ENCODE measurements around the gene UIMC1.
"Not testable (repeated sequence)": the region's sequence is repeated elsewhere in the genome, so short reads cannot be mapped to it uniquely, and the experiment has no call there.

Gene UIMC1

GRCh38 chr5:177005619-177006264 lies 837 bp downstream of the UIMC1 start:
- DNase-seq = peak; percentile 47

GRCh38 chr5:177004961-177005360 lies 1.6 kb downstream of the UIMC1 start:
- DNase-seq = no peak

GRCh38 chr5:177003649-177004048 lies 2.9 kb downstream of the UIMC1 start:
- no peak for DNase-seq

- DNase-seq = not testable (repeated sequence)
Observed at GRCh38 chr5:176999526-176999925, 7.1 kb downstream of the UIMC1 start.

GRCh38 chr5:176998828-176999227 lies 7.8 kb downstream of the UIMC1 start:
- DNase-seq = no peak

- DNase-seq = no peak
Observed at GRCh38 chr5:176996780-176997179, 9.8 kb downstream of the UIMC1 start.

- no peak for DNase-seq
Observed at GRCh38 chr5:176995896-176996767, 10.4 kb downstream of the UIMC1 start.

- DNase-seq = no peak
Observed at GRCh38 chr5:176995122-176995490, 11.5 kb downstream of the UIMC1 start.

- DNase-seq = no peak
Observed at GRCh38 chr5:176994460-176995121, 12.0 kb downstream of the UIMC1 start.

GRCh38 chr5:176993081-176993480 lies 13.5 kb downstream of the UIMC1 start:
- DNase-seq = not testable (repeated sequence)

- no peak for DNase-seq
Observed at GRCh38 chr5:176987583-176987982, 19.0 kb downstream of the UIMC1 start.

GRCh38 chr5:176986280-176986679 lies 20.3 kb downstream of the UIMC1 start:
- no peak for DNase-seq

- DNase-seq = peak; percentile 31
Observed at GRCh38 chr5:176985516-176985915, 21.1 kb downstream of the UIMC1 start.

- not testable (repeated sequence) for DNase-seq
Observed at GRCh38 chr5:176984176-176984575, 22.4 kb downstream of the UIMC1 start.

- DNase-seq = not testable (repeated sequence)
Observed at GRCh38 chr5:176983593-176983992, 23.0 kb downstream of the UIMC1 start.

- DNase-seq = not testable (repeated sequence)
Observed at GRCh38 chr5:176983112-176983511, 23.5 kb downstream of the UIMC1 start.

GRCh38 chr5:176980818-176981217 lies 25.8 kb downstream of the UIMC1 start:
- DNase-seq = no peak

GRCh38 chr5:176979669-176980068 lies 26.9 kb downstream of the UIMC1 start:
- DNase-seq = no peak

- DNase-seq = no peak
Observed at GRCh38 chr5:176965633-176966032, 40.9 kb downstream of the UIMC1 start.

GRCh38 chr5:176959051-176959450 lies 47.5 kb downstream of the UIMC1 start:
- DNase-seq = no peak

GRCh38 chr5:176956756-176957155 lies 49.8 kb downstream of the UIMC1 start:
- no peak for DNase-seq

GRCh38 chr5:176955895-176956294 lies 50.7 kb downstream of the UIMC1 start:
- no peak for DNase-seq

GRCh38 chr5:176954050-176954449 lies 52.5 kb downstream of the UIMC1 start:
- no peak for DNase-seq

All from activated effector memory CD4-positive, alpha-beta T cell treated with Interleukin-2 at 50 U/mL for 16 hours (primary cell).